Gastroesophageal sphincter (tissue), 3 donors: ENCODE results near the gene CLIP2.

Experiments used
- EP300 ChIP-seq: sonication (generic); formaldehyde crosslinking; IDR thresholded peaks from one replicate; pipeline ENCODE4 v1.6.1; 2017; ENCODE audit warnings: antibody characterized with exemption, mild to moderate bottlenecking
- POLR2A ChIP-seq, 2 donors: fragments of 450-650 bp; IDR thresholded peaks; one replicate each; pipeline ENCODE4 v1.6.1; 2017; ENCODE audit warnings: antibody characterized with exemption in 2 of 2, mild to moderate bottlenecking in 2 of 2, moderate library complexity in 1 of 2
- POLR2AphosphoS5 ChIP-seq: sonication (generic); formaldehyde crosslinking; IDR thresholded peaks from one replicate; pipeline ENCODE4 v1.6.1; 2017; ENCODE audit warnings: antibody characterized with exemption
- TF ChIP-seq, protein P1 (sequence below), 4 experiments: fragments of 200-600 bp in 2 of 4; fragments of 450-650 bp in 2 of 4; sonication (generic) in 1 of 4; IDR thresholded peaks; one replicate each; pipeline ENCODE4 v1.5.1; 2017 to 2019; ENCODE audit warnings: antibody characterized with exemption in 4 of 4, mild to moderate bottlenecking in 2 of 4, moderate library complexity in 2 of 4

DNA sequence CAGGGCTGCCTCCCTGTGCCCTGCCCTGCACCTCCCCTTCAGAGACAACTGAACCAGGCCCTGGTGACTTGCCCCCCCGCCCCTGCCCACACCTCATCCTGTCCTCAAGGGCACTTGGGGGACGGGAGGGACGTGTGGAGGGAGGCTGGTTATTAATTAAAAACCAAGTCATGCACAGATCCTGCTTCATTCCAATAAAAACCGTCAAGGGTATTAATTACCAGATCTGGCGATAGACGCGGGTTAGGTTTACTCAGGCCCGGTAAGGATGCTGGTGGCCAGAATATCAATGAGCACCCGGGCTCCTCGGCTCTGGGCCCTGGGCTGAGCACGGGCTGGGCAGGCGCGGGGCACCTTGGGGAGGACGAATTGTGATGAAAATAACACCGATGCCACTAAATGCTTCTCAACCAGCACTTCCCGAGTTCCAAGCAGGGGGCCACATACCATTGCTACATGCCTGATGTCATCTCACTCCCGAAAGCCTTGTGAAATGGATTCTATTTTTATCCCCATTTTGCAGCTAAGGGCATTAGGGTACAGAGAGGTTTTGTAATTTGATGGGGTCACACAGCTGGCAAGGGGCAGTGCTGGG lies 140.0 kb downstream of the CLIP2 start:
- TF ChIP-seq, protein P1, sequence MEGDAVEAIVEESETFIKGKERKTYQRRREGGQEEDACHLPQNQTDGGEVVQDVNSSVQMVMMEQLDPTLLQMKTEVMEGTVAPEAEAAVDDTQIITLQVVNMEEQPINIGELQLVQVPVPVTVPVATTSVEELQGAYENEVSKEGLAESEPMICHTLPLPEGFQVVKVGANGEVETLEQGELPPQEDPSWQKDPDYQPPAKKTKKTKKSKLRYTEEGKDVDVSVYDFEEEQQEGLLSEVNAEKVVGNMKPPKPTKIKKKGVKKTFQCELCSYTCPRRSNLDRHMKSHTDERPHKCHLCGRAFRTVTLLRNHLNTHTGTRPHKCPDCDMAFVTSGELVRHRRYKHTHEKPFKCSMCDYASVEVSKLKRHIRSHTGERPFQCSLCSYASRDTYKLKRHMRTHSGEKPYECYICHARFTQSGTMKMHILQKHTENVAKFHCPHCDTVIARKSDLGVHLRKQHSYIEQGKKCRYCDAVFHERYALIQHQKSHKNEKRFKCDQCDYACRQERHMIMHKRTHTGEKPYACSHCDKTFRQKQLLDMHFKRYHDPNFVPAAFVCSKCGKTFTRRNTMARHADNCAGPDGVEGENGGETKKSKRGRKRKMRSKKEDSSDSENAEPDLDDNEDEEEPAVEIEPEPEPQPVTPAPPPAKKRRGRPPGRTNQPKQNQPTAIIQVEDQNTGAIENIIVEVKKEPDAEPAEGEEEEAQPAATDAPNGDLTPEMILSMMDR (IDR thresholded peaks at IDR 0.05): no peak
- TF ChIP-seq POLR2A (IDR thresholded peaks at IDR 0.05) (no peak), EP300 (no peak), POLR2AphosphoS5 (peak; percentile 51)
